Measurements from ENCODE around the gene NBPF10. TPM values are rescaled to one million over a fixed set of nuclear protein-coding genes. Genes with fewer than 3 reads are reported as not detected.
"Not testable (repeated sequence)": the region's sequence is repeated elsewhere in the genome, so short reads cannot be mapped to it uniquely, and the experiment has no call there.

Gene NBPF10, protein sequence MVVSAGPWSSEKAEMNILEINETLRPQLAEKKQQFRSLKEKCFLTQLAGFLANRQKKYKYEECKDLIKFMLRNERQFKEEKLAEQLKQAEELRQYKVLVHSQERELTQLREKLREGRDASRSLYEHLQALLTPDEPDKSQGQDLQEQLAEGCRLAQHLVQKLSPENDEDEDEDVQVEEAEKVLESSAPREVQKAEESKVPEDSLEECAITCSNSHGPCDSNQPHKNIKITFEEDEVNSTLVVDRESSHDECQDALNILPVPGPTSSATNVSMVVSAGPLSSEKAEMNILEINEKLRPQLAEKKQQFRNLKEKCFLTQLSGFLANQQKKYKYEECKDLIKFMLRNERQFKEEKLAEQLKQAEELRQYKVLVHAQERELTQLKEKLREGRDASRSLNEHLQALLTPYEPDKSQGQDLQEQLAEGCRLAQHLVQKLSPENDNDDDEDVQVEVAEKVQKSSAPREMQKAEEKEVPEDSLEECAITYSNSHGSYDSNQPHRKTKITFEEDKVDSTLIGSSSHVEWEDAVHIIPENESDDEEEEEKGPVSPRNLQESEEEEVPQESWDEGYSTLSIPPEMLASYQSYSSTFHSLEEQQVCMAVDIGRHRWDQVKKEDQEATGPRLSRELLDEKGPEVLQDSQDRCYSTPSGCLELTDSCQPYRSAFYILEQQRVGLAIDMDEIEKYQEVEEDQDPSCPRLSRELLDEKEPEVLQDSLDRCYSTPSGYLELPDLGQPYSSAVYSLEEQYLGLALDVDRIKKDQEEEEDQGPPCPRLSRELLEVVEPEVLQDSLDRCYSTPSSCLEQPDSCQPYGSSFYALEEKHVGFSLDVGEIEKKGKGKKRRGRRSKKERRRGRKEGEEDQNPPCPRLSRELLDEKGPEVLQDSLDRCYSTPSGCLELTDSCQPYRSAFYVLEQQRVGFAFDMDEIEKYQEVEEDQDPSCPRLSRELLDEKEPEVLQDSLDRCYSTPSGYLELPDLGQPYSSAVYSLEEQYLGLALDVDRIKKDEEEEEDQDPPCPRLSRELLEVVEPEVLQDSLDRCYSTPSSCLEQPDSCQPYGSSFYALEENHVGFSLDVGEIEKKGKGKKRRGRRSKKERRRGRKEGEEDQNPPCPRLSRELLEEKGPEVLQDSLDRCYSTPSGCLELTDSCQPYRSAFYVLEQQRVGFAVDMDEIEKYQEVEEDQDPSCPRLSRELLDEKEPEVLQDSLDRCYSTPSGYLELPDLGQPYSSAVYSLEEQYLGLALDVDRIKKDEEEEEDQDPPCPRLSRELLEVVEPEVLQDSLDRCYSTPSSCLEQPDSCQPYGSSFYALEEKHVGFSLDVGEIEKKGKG (N-terminal part only)
- total RNA-seq: 1 to 10 TPM in 3 of 4 donors, under 1 TPM in 1; 0.99 to 1.3 (median 1.3) TPM
- 0.48 TPM for polyA plus RNA-seq
- long read RNA-seq, donor 1, partial matches to known transcripts: 6 of 12 reads
- long read RNA-seq, donor 1, other reads (novel, unspliced or antisense): 6 of 12 reads
- long read RNA-seq, donor 2, partial matches to known transcripts: 0 of 1 reads
- long read RNA-seq, donor 2, other reads (novel, unspliced or antisense): 1 of 1 reads
- long read RNA-seq, donor 3, partial matches to known transcripts: 10 of 11 reads
- long read RNA-seq, donor 3, other reads (novel, unspliced or antisense): 1 of 11 reads
- long read RNA-seq, donor 4, partial matches to known transcripts: 3 of 5 reads
- long read RNA-seq, donor 4, other reads (novel, unspliced or antisense): 2 of 5 reads

DNA sequence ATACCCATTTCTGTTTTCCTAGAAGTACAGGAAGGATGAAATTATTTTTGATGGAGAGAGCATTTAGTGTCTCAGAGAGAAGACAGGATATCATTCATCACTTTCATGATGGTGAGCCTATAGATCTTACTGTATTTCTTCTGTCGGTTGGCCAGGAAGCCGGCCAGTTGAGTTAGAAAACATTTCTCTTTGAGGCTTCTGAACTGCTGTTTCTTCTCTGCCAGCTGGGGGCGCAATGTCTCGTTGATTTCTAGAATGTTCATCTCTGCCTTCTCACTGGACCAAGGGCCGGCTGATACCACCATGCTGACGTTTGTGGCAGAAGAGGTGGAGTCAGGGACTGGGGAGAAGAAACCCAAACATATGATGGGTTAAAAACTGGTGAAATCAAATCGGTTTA is at the start of gene NBPF10:
NBPF10 (minus strand) TSS at position 340 of the 400 bp plus-strand sequence; CDS start at position 305, 35 bp downstream.
- ATAC-seq; intact Hi-C loops (cut with DNase I); H3K27ac ChIP-seq (ENCODE audit: low read length); H3K4me3 ChIP-seq (ENCODE audit: low read length); H3K4me1 ChIP-seq (ENCODE audit: control insufficient read depth, insufficient read depth, low read length); H3K9me3 ChIP-seq (ENCODE audit: control insufficient read depth, low read length); H3K27me3 ChIP-seq (ENCODE audit: control insufficient read depth, insufficient read depth): not testable (repeated sequence)
- WGBS: no CpG with 5 or more reads among the region's 7 CpGs
- DNase-seq: peak in 2 of 3 donors; percentile 10 to 22

DNA sequence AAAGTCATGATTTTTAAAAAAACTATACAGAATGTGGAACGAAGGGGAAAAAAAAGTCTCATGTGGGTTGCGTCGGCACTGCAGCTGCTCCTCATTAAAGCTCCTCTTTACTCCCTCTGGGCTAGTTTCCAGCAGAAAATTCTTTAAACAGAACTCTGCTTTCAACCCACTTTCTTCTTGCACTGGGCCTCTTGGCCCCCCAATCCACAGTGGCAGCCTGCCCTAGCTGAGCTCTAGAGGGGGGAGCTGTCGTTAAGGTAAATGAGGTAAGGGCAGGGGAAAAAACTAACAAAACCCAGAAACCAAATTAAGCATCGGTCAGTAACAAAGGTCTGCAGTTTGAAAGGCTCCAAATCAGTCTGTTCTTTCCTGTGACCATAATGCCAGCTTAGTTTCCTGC is 29.9 kb upstream of the NBPF10 start:
- ATAC-seq; H3K27me3 ChIP-seq (ENCODE audit: control insufficient read depth, insufficient read depth); H3K4me1 ChIP-seq (ENCODE audit: control insufficient read depth, insufficient read depth, low read length); H3K9me3 ChIP-seq (ENCODE audit: control insufficient read depth, low read length); H3K4me3 ChIP-seq (ENCODE audit: low read length); H3K27ac ChIP-seq (ENCODE audit: low read length); intact Hi-C loops (cut with DNase I): not testable (repeated sequence)
- peak; percentile 17 to 82 (median 62) for DNase-seq
- 0% methylated on average over 1 of the region's 5 CpGs for WGBS

DNA sequence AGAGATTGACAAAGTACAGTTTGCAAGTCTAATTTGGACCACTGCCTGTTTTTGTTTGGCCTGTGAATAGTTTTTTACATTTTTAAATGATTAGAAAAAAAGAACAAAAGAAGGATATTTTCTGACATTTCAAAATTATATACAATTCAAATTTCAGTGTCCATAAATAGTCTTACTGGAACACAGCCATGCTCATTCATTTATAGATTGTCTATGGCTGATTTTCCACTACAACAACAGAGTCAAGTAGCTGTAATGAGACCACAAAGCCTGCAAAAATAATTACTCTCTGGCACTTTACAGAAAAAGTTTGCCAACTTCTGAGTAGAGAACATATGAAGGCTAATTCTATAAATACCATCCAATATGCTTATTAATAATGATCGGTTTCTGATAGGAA is 23.1 kb upstream of the NBPF10 start:
- DNase-seq; H3K4me1 ChIP-seq (ENCODE audit: control insufficient read depth, insufficient read depth, low read length); ATAC-seq; intact Hi-C loops (cut with DNase I); H3K4me3 ChIP-seq (ENCODE audit: low read length); H3K27me3 ChIP-seq (ENCODE audit: control insufficient read depth, insufficient read depth); H3K27ac ChIP-seq (ENCODE audit: low read length); H3K9me3 ChIP-seq (ENCODE audit: control insufficient read depth, low read length): not testable (repeated sequence)
- no CpG with 5 or more reads among the region's 1 CpG for WGBS

DNA sequence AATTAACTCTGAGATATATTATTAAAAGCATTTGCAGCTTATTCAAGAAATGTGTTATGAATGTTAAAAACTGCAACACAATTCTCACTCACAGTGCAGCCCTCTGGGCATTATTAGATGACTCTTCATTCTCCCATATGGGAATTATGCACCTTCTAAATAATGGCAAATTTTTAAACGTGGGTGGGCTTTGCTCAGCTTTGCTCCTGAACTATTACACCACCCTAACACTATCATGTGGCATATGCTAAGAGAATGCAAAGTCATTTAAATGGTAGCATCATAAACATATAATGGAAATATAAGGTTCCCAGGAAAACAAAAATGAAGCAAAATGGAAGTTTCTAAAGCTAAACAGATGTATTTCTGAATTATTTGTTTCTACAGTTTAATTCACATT is 22.7 kb upstream of the NBPF10 start:
- WGBS: no CpG with 5 or more reads among the region's 1 CpG
- intact Hi-C loops (cut with DNase I); H3K27ac ChIP-seq (ENCODE audit: low read length); H3K27me3 ChIP-seq (ENCODE audit: control insufficient read depth, insufficient read depth); H3K4me3 ChIP-seq (ENCODE audit: low read length); DNase-seq; ATAC-seq; H3K9me3 ChIP-seq (ENCODE audit: control insufficient read depth, low read length); H3K4me1 ChIP-seq (ENCODE audit: control insufficient read depth, insufficient read depth, low read length): not testable (repeated sequence)

Other genes with a start within 250 kb of the NBPF10 start
- 10 to 100 TPM; 10.2 to 29.0 (median 12.6) TPM for gene ITGA10, start 234.8 kb downstream of the NBPF10 start, total RNA-seq
- gene ITGA10, start 234.8 kb downstream of the NBPF10 start, polyA plus RNA-seq: 5.6 TPM
- 10 to 100 TPM; 21.4 to 23.7 (median 22.4) TPM for gene PEX11B, start 226.1 kb downstream of the NBPF10 start, total RNA-seq
- 22.8 TPM for gene PEX11B, start 226.1 kb downstream of the NBPF10 start, polyA plus RNA-seq
- gene RBM8A, start 217.3 kb downstream of the NBPF10 start, total RNA-seq: 10 to 100 TPM; 68.6 to 94.5 (median 74.4) TPM
- 64.1 TPM for gene RBM8A, start 217.3 kb downstream of the NBPF10 start, polyA plus RNA-seq
- 10 to 100 TPM; 25.4 to 39.2 (median 28.4) TPM for gene LIX1L, start 186.8 kb downstream of the NBPF10 start, total RNA-seq
- 11.9 TPM for gene LIX1L, start 186.8 kb downstream of the NBPF10 start, polyA plus RNA-seq
- 1 to 10 TPM; 1.7 to 3.9 (median 3.7) TPM for gene ANKRD34A, start 180.2 kb downstream of the NBPF10 start, total RNA-seq
- 1.8 TPM for gene ANKRD34A, start 180.2 kb downstream of the NBPF10 start, polyA plus RNA-seq
- 10 to 100 TPM; 51.4 to 54.4 (median 52.5) TPM for gene POLR3GL, start 180.1 kb downstream of the NBPF10 start, total RNA-seq
- gene POLR3GL, start 180.1 kb downstream of the NBPF10 start, polyA plus RNA-seq: 94.7 TPM
- gene TXNIP, start 148.2 kb downstream of the NBPF10 start, total RNA-seq: 100 to 1,000 TPM; 548 to 806 (median 632) TPM
- 943 TPM for gene TXNIP, start 148.2 kb downstream of the NBPF10 start, polyA plus RNA-seq
- gene HJV, start 123.1 kb downstream of the NBPF10 start, total RNA-seq: 100 to 1,000 TPM in 2 of 4 donors, 10 to 100 TPM in 2; 65.1 to 164 (median 97.1) TPM
- gene HJV, start 123.1 kb downstream of the NBPF10 start, polyA plus RNA-seq: 116 TPM
- 10 to 100 TPM; 11.6 to 19.8 (median 14.1) TPM for gene NOTCH2NLA, start 84.2 kb upstream of the NBPF10 start, total RNA-seq
- gene NOTCH2NLA, start 84.2 kb upstream of the NBPF10 start, polyA plus RNA-seq: 12.7 TPM

Data from right cardiac atrium (tissue), 5 donors.